Measurements from ENCODE around the gene SPOCK1. TPM values are rescaled to one million over a fixed set of nuclear protein-coding genes. Genes with fewer than 3 reads are reported as not detected.

The SPOCK1 gene
- polyA plus RNA-seq, 2 donors = 0.86 to 0.88 TPM

DNA sequence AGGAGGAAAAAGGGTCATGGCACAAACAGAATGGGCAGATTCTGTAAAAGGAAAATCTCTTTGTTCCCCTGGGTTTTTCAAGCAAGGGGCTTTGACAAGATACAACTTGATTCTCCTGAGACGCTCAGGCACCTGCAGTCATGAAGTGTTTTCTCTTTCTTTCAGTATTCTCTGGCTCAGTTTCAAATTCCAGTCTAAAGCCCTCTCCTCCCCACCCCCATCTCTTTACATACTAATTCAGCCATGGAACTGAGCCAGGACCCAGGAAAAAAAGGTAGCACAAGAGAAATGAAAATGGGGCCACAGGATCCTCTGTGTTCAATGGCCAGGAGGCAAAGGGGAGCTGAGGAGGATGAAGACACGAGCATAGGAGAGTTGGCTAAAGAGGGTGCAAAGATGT is 408.4 kb downstream of the SPOCK1 start:
- Histone ChIP-seq H3K9me3 (ENCODE audit: control insufficient read depth in 2 of 2, insufficient read depth in 1 of 2, low read depth in 1 of 2, low read length in 1 of 2) (peaks cover 0 to 2% of the 10 kb centered on the region in 2 donors), H3K4me1 (ENCODE audit: control insufficient read depth in 2 of 2, insufficient read depth in 2 of 2, low read length in 1 of 2) (peaks cover 0 to 3% of the 10 kb centered on the region in 2 donors), H3K36me3 (ENCODE audit: control insufficient read depth in 2 of 2, insufficient read depth in 2 of 2, low read length in 1 of 2) (no peaks in the 10 kb centered on the region), H3K27me3 (ENCODE audit: control insufficient read depth in 1 of 2, insufficient read depth in 2 of 2, low read length in 2 of 2) (no peaks in the 10 kb centered on the region), H3K27ac (ENCODE audit: low read depth in 2 of 2, low read length in 1 of 2) (no peak overlapping the region), H3K4me3 (ENCODE audit: low read depth in 1 of 2, low read length in 2 of 2) (no peak overlapping the region)
- 47 to 53% methylated on average over 2 of the region's 2 CpGs for WGBS, 2 donors

DNA sequence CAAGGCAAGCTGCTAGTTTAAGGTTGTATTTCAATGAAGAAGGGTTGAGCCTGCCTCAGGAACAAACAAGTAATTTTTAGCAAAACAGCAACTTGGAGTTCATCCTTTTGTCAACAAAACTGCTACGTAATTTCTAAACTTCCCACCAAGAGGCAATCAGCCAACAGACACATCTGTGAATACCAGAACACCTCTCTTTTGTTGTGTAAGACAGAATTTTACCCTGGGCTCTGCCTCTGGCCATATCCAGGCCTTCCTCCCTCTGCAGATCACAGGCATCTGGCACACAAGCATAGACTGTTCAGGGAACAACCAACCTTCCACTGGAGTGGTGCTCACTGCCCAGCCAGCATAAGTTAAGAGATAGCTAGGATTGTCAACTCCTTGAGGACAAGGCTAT is 409.0 kb downstream of the SPOCK1 start:
- Histone ChIP-seq H3K36me3 (ENCODE audit: control insufficient read depth in 2 of 2, insufficient read depth in 2 of 2, low read length in 1 of 2) (no peaks in the 10 kb centered on the region), H3K27me3 (ENCODE audit: control insufficient read depth in 1 of 2, insufficient read depth in 2 of 2, low read length in 2 of 2) (no peaks in the 10 kb centered on the region), H3K9me3 (ENCODE audit: control insufficient read depth in 2 of 2, insufficient read depth in 1 of 2, low read depth in 1 of 2, low read length in 1 of 2) (peaks cover 0 to 2% of the 10 kb centered on the region in 2 donors), H3K4me3 (ENCODE audit: low read depth in 1 of 2, low read length in 2 of 2) (no peak overlapping the region), H3K27ac (ENCODE audit: low read depth in 2 of 2, low read length in 1 of 2) (no peak overlapping the region), H3K4me1 (ENCODE audit: control insufficient read depth in 2 of 2, insufficient read depth in 2 of 2, low read length in 1 of 2) (peaks cover 0 to 3% of the 10 kb centered on the region in 2 donors)
- WGBS, 2 donors = 21 to 47% methylated on average over 1 of the region's 1 CpG

DNA sequence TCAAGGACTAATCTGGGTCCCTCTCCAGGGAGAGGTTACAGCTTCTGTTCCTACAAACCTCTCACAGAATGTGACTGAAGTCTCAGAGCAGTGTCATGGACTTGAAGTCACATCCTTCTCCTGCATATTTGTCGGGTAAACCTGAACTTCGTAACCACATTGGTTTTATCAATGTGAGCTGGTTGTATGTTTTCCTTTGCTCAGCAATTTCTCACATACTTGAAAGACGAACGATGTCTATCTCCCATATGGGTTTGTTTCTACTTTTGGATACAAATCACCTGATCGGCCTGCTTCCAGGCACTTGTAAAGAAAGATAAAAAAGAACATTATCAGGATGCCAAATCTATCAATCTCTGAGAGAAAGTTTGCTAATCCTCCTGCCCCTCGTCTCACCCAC is 411.0 kb downstream of the SPOCK1 start:
- H3K4me1 ChIP-seq (ENCODE audit: control insufficient read depth in 2 of 2, insufficient read depth in 2 of 2, low read length in 1 of 2) = peaks cover 0 to 3% of the 10 kb centered on the region in 2 donors
- no peaks in the 10 kb centered on the region for H3K36me3 ChIP-seq (ENCODE audit: control insufficient read depth in 2 of 2, insufficient read depth in 2 of 2, low read length in 1 of 2)
- no peak overlapping the region for H3K27ac ChIP-seq (ENCODE audit: low read depth in 2 of 2, low read length in 1 of 2)
- no peaks in the 10 kb centered on the region for H3K27me3 ChIP-seq (ENCODE audit: control insufficient read depth in 1 of 2, insufficient read depth in 2 of 2, low read length in 2 of 2)
- no peaks in the 10 kb centered on the region for H3K9me3 ChIP-seq (ENCODE audit: control insufficient read depth in 2 of 2, insufficient read depth in 1 of 2, low read depth in 1 of 2, low read length in 1 of 2)
- no peak overlapping the region for H3K4me3 ChIP-seq (ENCODE audit: low read depth in 1 of 2, low read length in 2 of 2)
- 86% methylated on average over 6 of the region's 6 CpGs for WGBS, 2 donors

DNA sequence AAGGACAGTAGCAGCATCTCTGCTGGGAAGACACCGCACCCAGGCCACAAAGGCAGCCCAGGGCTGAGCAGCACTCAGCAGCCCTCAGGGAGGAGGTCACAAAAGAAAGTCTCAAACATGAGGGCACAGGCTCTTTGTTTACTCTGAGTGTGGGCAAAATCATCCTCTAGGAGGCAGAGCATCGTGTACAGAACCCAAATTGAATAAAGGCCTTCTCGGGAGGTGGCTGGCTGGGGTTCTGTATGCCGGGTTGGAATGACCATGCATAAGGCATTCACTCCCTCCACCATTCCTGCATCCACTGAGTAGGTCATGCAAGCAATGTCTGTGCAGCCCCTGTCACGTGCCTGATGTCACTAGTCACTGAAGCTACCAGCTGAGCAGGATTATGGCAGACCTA is 412.8 kb downstream of the SPOCK1 start:
- peaks cover 0 to 3% of the 10 kb centered on the region in 2 donors for H3K4me1 ChIP-seq (ENCODE audit: control insufficient read depth in 2 of 2, insufficient read depth in 2 of 2, low read length in 1 of 2)
- H3K27ac ChIP-seq (ENCODE audit: low read depth in 2 of 2, low read length in 1 of 2) = no peak overlapping the region
- 75 to 85% methylated on average over 5 of the region's 5 CpGs for WGBS, 2 donors
- no peaks in the 10 kb centered on the region for H3K36me3 ChIP-seq (ENCODE audit: control insufficient read depth in 2 of 2, insufficient read depth in 2 of 2, low read length in 1 of 2)
- no peaks in the 10 kb centered on the region for H3K27me3 ChIP-seq (ENCODE audit: control insufficient read depth in 1 of 2, insufficient read depth in 2 of 2, low read length in 2 of 2)
- H3K4me3 ChIP-seq (ENCODE audit: low read depth in 1 of 2, low read length in 2 of 2) = no peak overlapping the region
- no peaks in the 10 kb centered on the region for H3K9me3 ChIP-seq (ENCODE audit: control insufficient read depth in 2 of 2, insufficient read depth in 1 of 2, low read depth in 1 of 2, low read length in 1 of 2)

DNA sequence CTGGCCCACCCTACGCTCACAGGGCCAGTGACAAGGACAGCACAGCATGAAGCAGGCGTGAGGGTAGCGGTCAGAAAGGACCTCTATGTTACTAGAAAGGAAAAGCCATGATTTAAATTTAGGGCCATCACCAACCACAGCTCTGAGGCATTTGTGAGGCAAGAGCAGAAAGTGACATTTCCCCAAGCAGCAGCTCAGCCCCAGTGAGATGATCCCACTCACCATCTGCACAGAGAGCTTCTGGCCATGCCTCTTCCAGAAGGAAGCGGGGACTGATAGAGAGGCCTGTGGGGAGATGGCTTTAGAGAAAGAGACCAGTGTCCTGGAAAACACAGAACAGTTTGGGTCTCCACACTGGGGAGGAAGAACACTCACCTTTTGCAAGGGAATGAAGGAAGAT is 413.9 kb downstream of the SPOCK1 start:
- WGBS, 2 donors = 91 to 92% methylated on average over 4 of the region's 4 CpGs
- no peak overlapping the region for H3K27ac ChIP-seq (ENCODE audit: low read depth in 2 of 2, low read length in 1 of 2)
- no peak overlapping the region for H3K4me3 ChIP-seq (ENCODE audit: low read depth in 1 of 2, low read length in 2 of 2)
- no peaks in the 10 kb centered on the region for H3K9me3 ChIP-seq (ENCODE audit: control insufficient read depth in 2 of 2, insufficient read depth in 1 of 2, low read depth in 1 of 2, low read length in 1 of 2)
- H3K36me3 ChIP-seq (ENCODE audit: control insufficient read depth in 2 of 2, insufficient read depth in 2 of 2, low read length in 1 of 2) = no peaks in the 10 kb centered on the region
- H3K27me3 ChIP-seq (ENCODE audit: control insufficient read depth in 1 of 2, insufficient read depth in 2 of 2, low read length in 2 of 2) = no peaks in the 10 kb centered on the region
- H3K4me1 ChIP-seq (ENCODE audit: control insufficient read depth in 2 of 2, insufficient read depth in 2 of 2, low read length in 1 of 2) = no peaks in the 10 kb centered on the region

DNA sequence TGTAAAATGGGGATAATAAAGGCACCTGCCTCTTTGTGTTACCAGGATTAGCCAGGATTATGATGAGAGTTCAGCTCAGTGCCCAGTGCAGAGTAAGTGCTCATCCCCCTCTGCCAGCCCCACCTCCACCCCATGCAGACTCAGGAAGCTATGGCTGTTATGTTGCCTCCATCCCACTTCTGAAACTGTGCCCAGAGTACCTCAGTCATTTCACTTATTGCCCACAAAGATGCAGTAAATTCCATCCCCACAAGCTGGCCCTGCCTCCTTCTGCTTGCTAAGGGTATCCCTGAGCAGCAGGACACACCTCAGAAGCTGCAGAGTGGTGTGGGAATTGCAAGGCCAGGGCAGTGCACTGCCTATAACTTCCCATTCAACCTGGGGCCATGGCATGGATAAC is 415.1 kb downstream of the SPOCK1 start:
- Histone ChIP-seq H3K27me3 (ENCODE audit: control insufficient read depth in 1 of 2, insufficient read depth in 2 of 2, low read length in 2 of 2) (no peaks in the 10 kb centered on the region), H3K4me1 (ENCODE audit: control insufficient read depth in 2 of 2, insufficient read depth in 2 of 2, low read length in 1 of 2) (no peaks in the 10 kb centered on the region), H3K9me3 (ENCODE audit: control insufficient read depth in 2 of 2, insufficient read depth in 1 of 2, low read depth in 1 of 2, low read length in 1 of 2) (no peaks in the 10 kb centered on the region), H3K4me3 (ENCODE audit: low read depth in 1 of 2, low read length in 2 of 2) (no peak overlapping the region), H3K36me3 (ENCODE audit: control insufficient read depth in 2 of 2, insufficient read depth in 2 of 2, low read length in 1 of 2) (no peaks in the 10 kb centered on the region), H3K27ac (ENCODE audit: low read depth in 2 of 2, low read length in 1 of 2) (no peak overlapping the region)

DNA sequence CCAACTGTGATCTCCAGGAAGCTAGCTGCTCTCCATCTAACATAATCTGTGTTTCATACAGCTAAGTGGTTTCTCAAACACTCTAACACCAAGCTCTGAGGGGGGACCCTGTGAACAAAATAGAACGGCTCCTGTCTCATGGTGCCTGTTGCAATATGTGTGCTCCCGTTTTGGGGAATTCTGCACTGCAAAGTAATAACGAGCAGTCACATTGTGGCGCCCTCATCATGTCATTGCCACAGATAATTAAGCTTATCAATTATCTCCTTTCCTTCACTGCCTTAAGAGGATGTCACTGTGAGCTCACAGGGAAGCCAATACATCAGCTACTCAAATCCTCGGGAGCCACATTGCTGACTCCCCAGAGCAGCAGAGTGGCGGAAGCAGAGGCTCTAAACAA is 416.2 kb downstream of the SPOCK1 start:
- Histone ChIP-seq H3K9me3 (ENCODE audit: control insufficient read depth in 2 of 2, insufficient read depth in 1 of 2, low read depth in 1 of 2, low read length in 1 of 2) (no peaks in the 10 kb centered on the region), H3K4me1 (ENCODE audit: control insufficient read depth in 2 of 2, insufficient read depth in 2 of 2, low read length in 1 of 2) (no peaks in the 10 kb centered on the region), H3K36me3 (ENCODE audit: control insufficient read depth in 2 of 2, insufficient read depth in 2 of 2, low read length in 1 of 2) (no peaks in the 10 kb centered on the region), H3K27me3 (ENCODE audit: control insufficient read depth in 1 of 2, insufficient read depth in 2 of 2, low read length in 2 of 2) (no peaks in the 10 kb centered on the region), H3K27ac (ENCODE audit: low read depth in 2 of 2, low read length in 1 of 2) (no peak overlapping the region), H3K4me3 (ENCODE audit: low read depth in 1 of 2, low read length in 2 of 2) (no peak overlapping the region)
- WGBS, 2 donors = 90 to 92% methylated on average over 6 of the region's 6 CpGs

DNA sequence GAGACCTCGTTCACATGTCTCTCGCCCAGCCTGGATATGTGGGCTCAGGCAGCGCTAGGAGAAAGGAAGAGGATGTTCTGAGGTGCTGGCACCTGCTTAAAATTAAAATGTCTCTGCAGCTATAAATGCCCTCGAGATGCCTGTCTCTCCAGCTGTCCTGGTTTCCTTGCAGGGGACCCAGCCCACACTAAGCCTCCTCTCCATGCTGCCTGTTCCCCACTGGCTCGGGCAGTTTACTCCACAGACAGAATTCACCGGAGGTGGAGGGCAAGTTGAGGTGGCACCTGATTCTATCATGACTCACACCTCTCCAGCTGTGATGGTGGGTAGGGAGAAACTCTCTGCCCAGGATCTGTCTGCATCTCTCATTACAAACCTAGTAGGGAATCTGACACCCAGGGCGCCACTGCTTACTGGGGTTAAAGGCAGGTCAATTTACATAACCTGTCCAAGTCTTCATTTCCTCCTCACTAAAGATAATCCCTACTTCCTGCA is 420.9 kb downstream of the SPOCK1 start:
- H3K4me3 ChIP-seq (ENCODE audit: low read depth in 1 of 2, low read length in 2 of 2) = no peak overlapping the region
- H3K36me3 ChIP-seq (ENCODE audit: control insufficient read depth in 2 of 2, insufficient read depth in 2 of 2, low read length in 1 of 2) = no peaks in the 10 kb centered on the region
- no peaks in the 10 kb centered on the region for H3K27me3 ChIP-seq (ENCODE audit: control insufficient read depth in 1 of 2, insufficient read depth in 2 of 2, low read length in 2 of 2)
- peaks cover 0 to 3% of the 10 kb centered on the region in 2 donors for H3K9me3 ChIP-seq (ENCODE audit: control insufficient read depth in 2 of 2, insufficient read depth in 1 of 2, low read depth in 1 of 2, low read length in 1 of 2)
- H3K4me1 ChIP-seq (ENCODE audit: control insufficient read depth in 2 of 2, insufficient read depth in 2 of 2, low read length in 1 of 2) = no peaks in the 10 kb centered on the region
- 51 to 59% methylated on average over 7 of the region's 7 CpGs for WGBS, 2 donors
- H3K27ac ChIP-seq (ENCODE audit: low read depth in 2 of 2, low read length in 1 of 2) = no peak overlapping the region

DNA sequence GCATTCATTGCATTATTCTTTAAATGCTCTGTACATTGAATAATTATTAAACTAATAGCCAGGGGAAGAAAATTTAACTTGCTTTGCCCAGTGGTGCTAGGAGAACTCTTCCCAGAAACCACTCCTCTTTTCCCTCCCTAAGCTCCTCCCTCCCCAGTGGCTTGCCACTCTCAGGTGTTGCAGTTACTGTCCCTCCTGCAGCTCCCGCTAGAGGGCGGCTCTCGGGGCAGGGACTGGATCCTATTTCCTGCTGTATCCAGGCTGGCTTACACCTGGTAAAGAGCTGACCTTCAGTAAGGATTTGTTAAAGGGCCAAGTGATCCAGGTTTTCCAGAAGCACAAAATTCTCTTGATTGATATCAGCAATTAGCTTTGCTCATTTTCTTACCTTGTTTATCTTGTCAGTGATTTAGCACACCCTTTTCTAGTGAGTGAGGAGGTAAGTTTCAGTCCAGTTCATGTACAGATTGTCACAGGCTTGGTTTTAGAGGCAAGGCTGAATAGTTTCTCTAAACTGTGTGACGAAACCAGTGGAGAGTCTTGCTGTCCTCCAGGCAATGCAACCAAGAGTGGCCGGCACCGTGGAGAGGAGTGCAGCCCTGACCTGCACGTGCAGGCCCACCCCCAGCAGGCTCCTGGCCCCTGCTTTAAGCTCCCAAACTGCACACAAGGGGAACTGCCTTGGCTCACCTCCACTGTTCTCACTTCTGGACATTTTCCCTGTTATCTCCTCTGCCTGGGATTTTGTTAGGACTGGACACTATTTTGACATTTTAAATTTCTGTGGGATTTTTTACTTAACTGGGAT is 423.8 kb downstream of the SPOCK1 start:
- Histone ChIP-seq H3K4me1 (ENCODE audit: control insufficient read depth in 2 of 2, insufficient read depth in 2 of 2, low read length in 1 of 2) (no peaks in the 10 kb centered on the region), H3K4me3 (ENCODE audit: low read depth in 1 of 2, low read length in 2 of 2) (no peak overlapping the region), H3K36me3 (ENCODE audit: control insufficient read depth in 2 of 2, insufficient read depth in 2 of 2, low read length in 1 of 2) (no peaks in the 10 kb centered on the region), H3K27ac (ENCODE audit: low read depth in 2 of 2, low read length in 1 of 2) (no peak overlapping the region), H3K9me3 (ENCODE audit: control insufficient read depth in 2 of 2, insufficient read depth in 1 of 2, low read depth in 1 of 2, low read length in 1 of 2) (peaks cover 0 to 3% of the 10 kb centered on the region in 2 donors), H3K27me3 (ENCODE audit: control insufficient read depth in 1 of 2, insufficient read depth in 2 of 2, low read length in 2 of 2) (no peaks in the 10 kb centered on the region)
- WGBS, 2 donors = 52 to 56% methylated on average over 7 of the region's 7 CpGs

DNA sequence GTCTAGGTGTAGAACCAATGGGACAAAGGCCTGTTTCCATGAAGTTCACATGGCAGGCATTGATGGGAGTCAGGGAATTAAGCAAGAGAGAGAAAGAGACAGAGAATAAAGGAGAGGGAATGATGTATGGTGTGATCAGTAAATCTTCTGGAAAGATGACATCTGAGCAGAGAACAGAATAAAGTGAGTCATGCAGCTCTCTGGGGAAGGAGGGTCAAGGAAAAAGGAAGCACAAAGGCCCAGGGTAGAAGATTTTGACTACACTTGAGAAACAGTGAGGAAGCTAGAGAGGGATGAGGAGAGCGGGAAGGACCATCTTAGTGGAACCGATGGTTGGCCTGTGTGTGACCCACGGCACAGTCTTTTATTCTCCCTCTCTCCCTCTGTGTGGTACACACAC is 425.9 kb downstream of the SPOCK1 start:
- Histone ChIP-seq H3K27ac (ENCODE audit: low read depth in 2 of 2, low read length in 1 of 2) (peak overlapping the region in 1 of 2 donors; percentile 22), H3K9me3 (ENCODE audit: control insufficient read depth in 2 of 2, insufficient read depth in 1 of 2, low read depth in 1 of 2, low read length in 1 of 2) (peaks cover 3% of the 10 kb centered on the region in 2 donors), H3K27me3 (ENCODE audit: control insufficient read depth in 1 of 2, insufficient read depth in 2 of 2, low read length in 2 of 2) (no peaks in the 10 kb centered on the region), H3K4me1 (ENCODE audit: control insufficient read depth in 2 of 2, insufficient read depth in 2 of 2, low read length in 1 of 2) (no peaks in the 10 kb centered on the region), H3K4me3 (ENCODE audit: low read depth in 1 of 2, low read length in 2 of 2) (no peak overlapping the region), H3K36me3 (ENCODE audit: control insufficient read depth in 2 of 2, insufficient read depth in 2 of 2, low read length in 1 of 2) (no peaks in the 10 kb centered on the region)
- WGBS, 2 donors = 56 to 68% methylated on average over 3 of the region's 3 CpGs

Data from esophagus (tissue), 2 donors.